GM19035 (cell line): ENCODE data around the gene TCF7L2.

Source experiments
- ATAC-seq: cut with Tn5 transposase; IDR thresholded peaks from one replicate; pipeline ENCODE4 v1.9.1; 2021; ENCODE audit not compliant: unreplicated experiment

Gene TCF7L2

GRCh38 chr10:112963835-112964234, 13.8 kb downstream of the TCF7L2 start:
- no peak for ATAC-seq

- no peak for ATAC-seq
These were observed 14.4 kb downstream of the TCF7L2 start for GRCh38 chr10:112964482-112964881.

GRCh38 chr10:112966194-112966855, 16.3 kb downstream of the TCF7L2 start:
- no peak for ATAC-seq

- no peak for ATAC-seq
These were observed 17.2 kb downstream of the TCF7L2 start for GRCh38 chr10:112967200-112967599.

GRCh38 chr10:112969131-112969530, 19.1 kb downstream of the TCF7L2 start:
- ATAC-seq = no peak

GRCh38 chr10:112969542-112969941, 19.5 kb downstream of the TCF7L2 start:
- no peak for ATAC-seq

GRCh38 chr10:112970021-112970420, 20.0 kb downstream of the TCF7L2 start:
- ATAC-seq = no peak

GRCh38 chr10:112972606-112973005, 22.6 kb downstream of the TCF7L2 start:
- no peak for ATAC-seq

- no peak for ATAC-seq
These were observed 23.0 kb downstream of the TCF7L2 start for GRCh38 chr10:112973046-112973445.

- ATAC-seq = no peak
These were observed 23.8 kb downstream of the TCF7L2 start for GRCh38 chr10:112973805-112974204.

GRCh38 chr10:112977426-112977898, 27.4 kb downstream of the TCF7L2 start:
- ATAC-seq = no peak

GRCh38 chr10:112979927-112980326, 29.9 kb downstream of the TCF7L2 start:
- ATAC-seq = no peak

GRCh38 chr10:112980937-112981336, 30.9 kb downstream of the TCF7L2 start:
- ATAC-seq = no peak

DNA sequence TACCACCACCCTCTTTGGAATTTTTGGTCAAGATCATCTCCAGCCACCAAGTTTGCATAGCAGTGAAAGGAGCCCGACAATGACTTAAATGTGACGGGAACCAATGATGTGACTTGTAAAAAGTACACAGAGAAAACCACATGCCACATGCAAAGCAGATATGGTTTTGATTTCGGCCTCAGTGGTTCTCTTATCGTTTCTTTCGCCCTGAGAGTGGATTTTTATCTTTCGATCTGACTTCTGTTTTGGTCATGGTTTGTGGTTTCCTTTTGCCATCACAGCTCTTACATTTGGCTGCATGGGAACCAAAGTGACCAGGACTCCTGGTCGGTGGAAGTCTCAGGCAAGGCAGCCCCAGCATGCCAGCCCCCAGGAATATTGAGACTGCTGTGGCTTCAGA, 31.5 kb downstream of the TCF7L2 start:
- peak; percentile 99 for ATAC-seq

DNA sequence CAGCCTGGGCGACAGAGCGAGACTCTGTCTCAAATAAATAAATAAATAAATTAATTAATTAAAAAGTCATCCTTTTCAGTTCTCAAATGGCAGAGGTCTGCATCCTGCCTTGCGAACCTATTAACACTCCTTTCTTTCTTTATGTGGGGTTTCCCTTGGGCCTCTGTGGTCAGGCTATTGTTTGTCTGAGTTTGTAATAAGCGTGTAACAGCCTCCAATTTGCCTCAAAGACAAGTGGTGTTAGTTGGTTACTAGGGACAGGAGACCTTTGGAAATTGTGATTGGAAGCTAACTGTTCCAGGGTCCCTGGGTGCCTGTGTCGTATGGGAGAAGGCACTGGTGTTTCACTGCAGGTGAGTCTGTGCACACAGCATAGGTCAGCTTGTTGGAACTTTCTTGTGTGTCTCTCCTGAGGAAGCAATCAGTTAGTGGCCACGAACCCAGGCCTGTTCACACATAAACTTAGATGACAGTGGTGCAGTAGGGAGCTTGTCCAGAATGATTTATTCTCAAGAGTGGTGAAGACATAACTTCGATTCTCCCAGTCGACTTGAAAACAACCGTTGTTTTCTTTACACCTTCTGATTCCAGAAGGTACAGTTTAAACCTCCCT, 33.5 kb downstream of the TCF7L2 start:
- no peak for ATAC-seq

DNA sequence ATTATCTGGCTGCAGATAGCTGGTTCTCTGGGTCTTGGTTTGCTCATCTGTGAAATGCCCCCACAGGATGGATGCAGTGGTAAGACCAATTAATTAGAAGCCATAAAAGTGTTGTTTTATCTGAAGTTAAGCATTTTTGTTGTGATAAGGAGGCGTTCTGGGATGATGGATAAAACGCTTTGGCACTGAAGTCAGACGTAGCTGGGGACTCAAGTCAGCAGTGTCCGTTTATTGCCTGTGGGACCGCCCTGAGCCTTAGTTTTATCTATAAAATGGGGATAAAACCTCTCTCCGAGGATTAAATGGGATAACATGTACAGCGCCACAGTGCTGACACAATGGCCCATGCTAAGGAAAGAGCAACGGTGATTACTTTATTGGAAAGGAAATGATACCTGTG, 34.7 kb downstream of the TCF7L2 start:
- no peak for ATAC-seq

- ATAC-seq = no peak
These were observed 35.9 kb downstream of the TCF7L2 start for GRCh38 chr10:112985690-112986543.

GRCh38 chr10:112986544-112987190, 36.6 kb downstream of the TCF7L2 start:
- ATAC-seq = no peak

DNA sequence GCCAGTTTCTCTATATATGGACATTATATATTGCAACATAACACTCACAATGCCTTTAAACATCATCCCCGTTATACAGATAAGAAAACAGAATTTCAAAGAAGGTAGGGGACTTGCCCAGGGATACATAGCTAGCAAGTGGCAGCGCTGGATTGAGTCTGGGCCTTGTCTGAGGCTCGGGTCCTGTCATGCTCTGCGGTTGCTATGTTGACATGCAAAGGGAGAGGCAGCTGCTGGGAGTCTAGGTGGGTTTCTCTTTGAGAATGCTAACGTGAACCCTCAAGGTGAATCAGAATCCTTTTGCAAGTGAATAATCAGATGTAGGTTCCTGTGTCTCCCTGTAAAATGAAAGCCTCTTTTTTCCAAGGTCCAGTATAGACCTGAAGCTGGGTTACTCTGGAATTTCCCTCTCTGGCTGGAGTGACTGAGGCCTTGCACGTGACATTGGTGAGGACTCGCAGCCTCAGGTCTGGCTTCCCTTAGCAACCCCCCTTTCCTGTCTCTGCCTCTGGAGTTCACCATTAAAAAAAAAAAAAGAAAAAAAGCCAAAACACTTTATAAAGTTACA, 38.9 kb downstream of the TCF7L2 start:
- ATAC-seq = no peak

DNA sequence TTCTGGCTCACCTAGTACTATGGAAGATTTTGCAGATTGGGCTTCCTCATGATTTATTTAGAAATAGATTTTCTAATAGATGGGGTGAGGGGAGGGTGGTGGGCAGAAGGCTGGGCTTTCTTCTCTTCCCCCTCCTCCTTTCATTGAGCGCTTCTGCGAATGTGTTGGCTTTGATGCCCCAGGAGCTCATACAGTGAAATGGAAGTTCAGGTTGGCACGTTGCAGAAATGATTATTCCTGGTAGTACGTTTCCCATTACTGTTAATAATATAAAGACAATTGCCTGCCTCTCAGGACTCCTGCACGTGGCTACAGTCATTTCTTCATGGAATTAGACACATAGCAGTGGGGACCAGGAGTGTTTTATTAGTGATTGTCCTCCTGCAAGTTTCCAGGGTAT, 39.8 kb downstream of the TCF7L2 start:
- ATAC-seq = no peak

DNA sequence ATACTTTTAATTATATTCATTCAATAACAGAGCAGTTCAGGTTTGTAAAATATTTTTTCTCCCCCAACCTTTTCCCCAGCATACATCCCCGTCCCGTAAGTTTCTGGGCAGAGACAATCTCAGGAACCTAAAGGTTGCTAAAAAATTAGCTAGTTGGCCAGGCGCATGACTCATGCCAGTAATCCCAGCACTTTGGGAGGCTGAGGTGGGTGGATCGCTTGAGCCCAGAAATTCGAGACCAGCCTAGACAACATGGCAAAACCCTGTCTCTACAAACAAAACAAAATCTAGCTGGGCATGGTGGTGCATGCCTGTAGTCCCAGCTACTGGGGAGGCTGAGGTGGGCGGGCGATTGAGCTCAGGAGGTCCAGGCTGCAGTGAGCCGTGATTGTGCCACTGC, 40.2 kb downstream of the TCF7L2 start:
- no peak for ATAC-seq
